ENCODE results near the gene RAP1GAP2. TPM values are rescaled to one million over a fixed set of nuclear protein-coding genes. Genes with fewer than 3 reads are reported as not detected.

RAP1GAP2 gene
- polyA plus RNA-seq, 1 experiment, result 2.8 TPM

- Histone ChIP-seq H3K27me3 (ENCODE audit: control insufficient read depth, insufficient read depth, low read length) (no peaks in the 10 kb centered on the region), H3K27ac (ENCODE audit: low read depth, low read length) (no peak overlapping the region)
- POLR2A ChIA-PET, result no interaction called here
Measured at GRCh38 chr17:2929881-2930533, 133.8 kb downstream of the RAP1GAP2 start.

DNA sequence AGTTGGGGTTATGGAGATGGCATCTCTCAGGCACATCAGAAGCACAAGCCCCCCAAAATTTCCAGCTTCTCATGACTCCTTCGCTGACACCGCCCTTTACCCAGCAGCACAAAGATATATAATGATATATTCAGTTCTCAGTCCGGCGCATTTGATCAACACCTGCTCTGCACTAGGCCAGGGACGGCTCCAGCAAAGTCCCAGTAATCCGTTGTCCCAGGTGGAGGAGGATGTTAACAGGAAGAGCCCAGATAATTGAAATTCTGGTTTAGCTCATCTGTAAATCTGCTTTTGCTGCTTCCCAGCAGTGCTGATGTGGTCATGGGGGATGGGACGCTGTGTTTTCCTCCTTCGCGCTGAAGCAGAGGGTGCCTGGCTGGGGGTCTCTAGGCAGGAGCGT lies 135.6 kb downstream of the RAP1GAP2 start:
- H3K27me3 ChIP-seq (ENCODE audit: control insufficient read depth, insufficient read depth, low read length), result no peaks in the 10 kb centered on the region
- peaks cover 3% of the 10 kb centered on the region; the same call in 1 of the 2 replicates for H3K9me3 ChIP-seq (ENCODE audit: control insufficient read depth, insufficient read depth, low read length)
- ChIA-PET POLR2A (interaction anchor here (0.7 kb wide), 1 partner anchor 51 kb away, joined by 6 read pairs; no protein-coding TSS in a partner anchor), CTCF (interaction anchor here (1.1 kb wide), 1 partner anchor 11 kb away, joined by 3 read pairs; no protein-coding TSS in a partner anchor)
- no peak overlapping the region for H3K27ac ChIP-seq (ENCODE audit: low read depth, low read length)
- TF ChIP-seq CTCF (IDR thresholded peaks at IDR 0.05; ENCODE audit: low read depth, low read length), result no peak
- no peak overlapping the region for H3K4me3 ChIP-seq (ENCODE audit: low read depth, low read length)
- no peak for DNase-seq (ENCODE audit: low read depth, low spot score)

More at GRCh38 chr17:2929881-2930533, 133.8 kb downstream of the RAP1GAP2 start:
- CTCF ChIA-PET, result interaction anchor here (1.1 to 1.4 kb wide), 3 partner anchors 11 to 103 kb away, joined by 3 to 4 read pairs (median 4); no protein-coding TSS in a partner anchor
- no peak overlapping the region for H3K4me3 ChIP-seq (ENCODE audit: low read depth, low read length)
- no peak for DNase-seq (ENCODE audit: low read depth, low spot score)
- H3K9me3 ChIP-seq (ENCODE audit: control insufficient read depth, insufficient read depth, low read length), result peaks cover 3% of the 10 kb centered on the region; the same call in 1 of the 2 replicates
- peak; percentile 58 for TF ChIP-seq CTCF (IDR thresholded peaks at IDR 0.05; ENCODE audit: low read depth, low read length)

DNA sequence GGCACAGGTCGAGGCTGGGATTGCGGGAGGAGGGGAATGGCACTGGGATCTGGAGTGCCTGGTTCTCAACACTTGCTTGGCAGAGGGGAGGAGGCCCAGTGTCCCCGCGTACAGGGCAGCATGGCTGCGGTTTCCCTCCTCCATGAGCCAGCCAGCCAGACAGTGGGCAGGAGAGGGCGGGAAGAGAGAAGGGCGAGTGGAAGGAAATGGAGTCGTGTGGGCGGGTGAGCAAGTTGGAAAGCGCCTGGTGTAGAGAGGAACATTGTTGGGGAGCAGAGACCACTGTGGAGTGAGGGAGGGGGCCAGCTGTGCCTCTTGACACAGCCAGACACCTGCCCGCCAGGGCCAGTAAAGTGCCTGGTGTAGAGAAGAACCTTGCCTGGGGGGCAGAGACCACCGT lies 136.7 kb downstream of the RAP1GAP2 start:
- ChIA-PET POLR2A (no interaction called here), CTCF (no interaction called here)
- Histone ChIP-seq H3K27ac (ENCODE audit: low read depth, low read length) (no peak overlapping the region), H3K9me3 (ENCODE audit: control insufficient read depth, insufficient read depth, low read length) (peaks cover 3% of the 10 kb centered on the region; the same call in 1 of the 2 replicates), H3K27me3 (ENCODE audit: control insufficient read depth, insufficient read depth, low read length) (no peaks in the 10 kb centered on the region), H3K4me3 (ENCODE audit: low read depth, low read length) (no peak overlapping the region)
- no peak for TF ChIP-seq CTCF (IDR thresholded peaks at IDR 0.05; ENCODE audit: low read depth, low read length)
- DNase-seq (ENCODE audit: low read depth, low spot score), result no peak

DNA sequence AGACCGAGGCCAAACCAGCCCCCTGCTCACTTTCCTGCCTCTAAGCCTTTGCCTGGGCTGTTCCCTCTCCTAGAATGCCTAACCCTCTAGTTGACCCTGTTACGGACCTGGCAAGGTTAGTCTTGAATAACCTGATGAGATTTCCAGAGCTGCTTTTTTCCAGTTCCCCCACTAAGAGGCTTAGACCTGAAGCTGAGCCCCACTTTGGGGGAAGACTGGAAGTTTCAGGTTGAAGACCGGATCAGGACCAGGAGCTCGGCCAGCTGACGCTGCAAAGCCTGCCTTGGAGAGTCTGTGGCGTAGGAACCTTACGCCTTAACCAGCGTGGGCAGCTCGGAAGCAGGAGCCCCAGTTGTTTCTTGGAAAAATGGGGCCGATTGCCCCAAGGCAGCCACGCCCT lies 137.4 kb downstream of the RAP1GAP2 start:
- Histone ChIP-seq H3K4me3 (ENCODE audit: low read depth, low read length) (no peak overlapping the region), H3K27me3 (ENCODE audit: control insufficient read depth, insufficient read depth, low read length) (no peaks in the 10 kb centered on the region), H3K27ac (ENCODE audit: low read depth, low read length) (no peak overlapping the region), H3K9me3 (ENCODE audit: control insufficient read depth, insufficient read depth, low read length) (no peaks in the 10 kb centered on the region)
- no peak for DNase-seq (ENCODE audit: low read depth, low spot score)
- TF ChIP-seq CTCF (IDR thresholded peaks at IDR 0.05; ENCODE audit: low read depth, low read length), result no peak
- ChIA-PET POLR2A (no interaction called here), CTCF (no interaction called here)

GRCh38 chr17:2935632-2936031 lies 139.4 kb downstream of the RAP1GAP2 start:
- H3K9me3 ChIP-seq (ENCODE audit: control insufficient read depth, insufficient read depth, low read length), result no peaks in the 10 kb centered on the region; the same call in 1 of the 2 replicates
- no peaks in the 10 kb centered on the region for H3K27me3 ChIP-seq (ENCODE audit: control insufficient read depth, insufficient read depth, low read length)
- ChIA-PET CTCF (no interaction called here), POLR2A (no interaction called here)
- TF ChIP-seq CTCF (IDR thresholded peaks at IDR 0.05; ENCODE audit: low read depth, low read length), result no peak
- no peak overlapping the region for H3K4me3 ChIP-seq (ENCODE audit: low read depth, low read length)
- no peak for DNase-seq (ENCODE audit: low read depth, low spot score)
- no peak overlapping the region for H3K27ac ChIP-seq (ENCODE audit: low read depth, low read length)

Data from AG04450 (cell line).